B cell (primary cell): Measurements from ENCODE around the gene LENEP. TPM values are rescaled to one million over a fixed set of nuclear protein-coding genes. Genes with fewer than 3 reads are reported as not detected.

ENCODE experiments used
- ATAC-seq: fragments of 200-7000 bp; cut with Tn5 transposase; one replicate; pipeline ENCODE4 v1.10.0; 2021; ENCODE audit warnings: low read depth, mild to moderate bottlenecking, moderate number of reproducible peaks, moderate library complexity
- CTCF ChIA-PET: fragments of 350-600 bp; sonication (Branson Sonifier 250); formaldehyde crosslinking; loops from one replicate; lab custom pipeline; 2021; ENCODE audit warnings: antibody characterized with exemption, inconsistent platforms; lab: Charles Lee
- POLR2A ChIA-PET: fragments of 350-600 bp; sonication (Branson Sonifier 250); formaldehyde crosslinking; loops from one replicate; lab custom pipeline; 2021; ENCODE audit warnings: antibody characterized with exemption; lab: Charles Lee
- DNase-seq: peaks from one replicate; pipeline ENCODE4 v3.0.0; 2013
- H2AFZ ChIP-seq: 2 replicates; pipeline ENCODE4 v1.6.1; 2012; ENCODE audit warnings: mild to moderate bottlenecking, low read depth, low read length; ENCODE audit not compliant: insufficient read depth, poor library complexity, severe bottlenecking
- H3K27ac ChIP-seq, 2 donors: 1 replicate in 1 of 2; 2 replicates in 1 of 2; pipeline ENCODE4 v1.5.1; 2012 to 2013; ENCODE audit warnings: low read length in 2 of 2, mild to moderate bottlenecking in 2 of 2, moderate library complexity in 1 of 2
- H3K27me3 ChIP-seq, 4 experiments: fragments of 200-600 bp in 1 of 4; sonication (generic) in 1 of 4; replicated peaks in 1 of 4; 1 replicate in 2 of 4; 2 replicates in 2 of 4; pipeline versions ENCODE4 v1.6.1 to v1.7.0; 2013 to 2016; ENCODE audit warnings: low read length in 3 of 4, mild to moderate bottlenecking in 2 of 4, mixed read lengths in 1 of 4, moderate library complexity in 1 of 4; ENCODE audit not compliant: insufficient read depth in 4 of 4, control insufficient read depth in 3 of 4; ENCODE audit errors: control extremely low read depth in 1 of 4
- H3K36me3 ChIP-seq, 2 experiments: replicated peaks in 1 of 2; 1 replicate in 1 of 2; 2 replicates in 1 of 2; pipeline versions ENCODE4 v1.6.1 to v1.7.1; 2013; ENCODE audit warnings: low read length in 1 of 2; ENCODE audit not compliant: insufficient read depth in 2 of 2, control insufficient read depth in 1 of 2; ENCODE audit errors: control extremely low read depth in 1 of 2, extremely low read depth in 1 of 2
- H3K4me1 ChIP-seq, 2 donors: fragments of 200-600 bp in 1 of 2; sonication (generic) in 1 of 2; 1 replicate in 1 of 2; 2 replicates in 1 of 2; pipeline versions ENCODE4 v1.5.1 to v1.6.1; 2013 to 2017; ENCODE audit warnings: low read length in 2 of 2; ENCODE audit not compliant: control insufficient read depth in 2 of 2, insufficient read depth in 2 of 2
- H3K4me2 ChIP-seq: replicated peaks from 2 replicates; pipeline ENCODE3; 2012; ENCODE audit warnings: mild to moderate bottlenecking, low read depth, low read length; ENCODE audit not compliant: poor library complexity, severe bottlenecking
- H3K4me3 ChIP-seq, 5 experiments: fragments of 200-600 bp in 1 of 5; sonication (generic) in 1 of 5; 1 replicate in 3 of 5; 2 replicates in 2 of 5; pipeline versions ENCODE4 v1.5.1 to v1.7.0; 2011 to 2016; ENCODE audit warnings: low read length in 4 of 5, mild to moderate bottlenecking in 4 of 5, low read depth in 2 of 5, control low read depth in 1 of 5, moderate library complexity in 1 of 5; ENCODE audit not compliant: insufficient read depth in 1 of 5; ENCODE audit errors: control extremely low read depth in 1 of 5, extremely low read depth in 1 of 5
- H3K79me2 ChIP-seq: fragments of 200-600 bp; sonication (generic); one replicate; pipeline ENCODE4 v1.6.0; 2016; ENCODE audit warnings: low read length; ENCODE audit not compliant: control insufficient read depth, insufficient read depth
- H3K9ac ChIP-seq: fragments of 200-600 bp; sonication (generic); 2 replicates; pipeline ENCODE4 v1.6.1; 2017; ENCODE audit warnings: mild to moderate bottlenecking, low read length, moderate library complexity
- H3K9me3 ChIP-seq, 3 donors: one replicate each; pipeline versions ENCODE4 v1.6.1 to v1.7.1; 2013; ENCODE audit warnings: low read length in 2 of 3; ENCODE audit not compliant: control insufficient read depth in 2 of 3, insufficient read depth in 1 of 3; ENCODE audit errors: control extremely low read depth in 1 of 3
- H4K20me1 ChIP-seq: 2 replicates; pipeline ENCODE4 v1.6.0; 2012; ENCODE audit warnings: mild to moderate bottlenecking, low read length; ENCODE audit not compliant: insufficient read depth, control insufficient read depth, poor library complexity, severe bottlenecking
- H3K27ac Mint-ChIP-seq: one replicate; pipeline ENCODE4 v1.8.0; 2021; ENCODE audit warnings: mixed read lengths
- H3K27me3 Mint-ChIP-seq: one replicate; pipeline ENCODE4 v1.8.0; 2021; ENCODE audit warnings: mixed read lengths
- H3K4me1 Mint-ChIP-seq: one replicate; pipeline ENCODE4 v1.8.0; 2021; ENCODE audit warnings: mixed read lengths
- H3K4me3 Mint-ChIP-seq: one replicate; pipeline ENCODE4 v1.8.0; 2021; ENCODE audit warnings: mixed read lengths
- H3K9me3 Mint-ChIP-seq: one replicate; pipeline ENCODE4 v1.8.0; 2022; ENCODE audit warnings: mixed read lengths; ENCODE audit not compliant: insufficient read depth
- CTCF ChIP-seq: fragments of 200-600 bp; IDR thresholded peaks from one replicate; pipeline ENCODE4 v1.8.0; 2022; ENCODE audit warnings: antibody characterized with exemption, mild to moderate bottlenecking
- EZH2 ChIP-seq: IDR thresholded peaks from 2 replicates; pipeline ENCODE4 v1.6.1; 2012; ENCODE audit warnings: borderline replicate concordance, low read depth, mild to moderate bottlenecking, moderate library complexity, low read length; ENCODE audit not compliant: insufficient read depth, poor library complexity, severe bottlenecking
- WGBS: methylation state at CpG from one replicate; pipeline ENCODE4 v1.1.5; 2013; ENCODE audit warnings: missing lambda C conversion rate; ENCODE audit not compliant: insufficient coverage; 5-methylcytosine and 5-hydroxymethylcytosine counted together
- intact Hi-C: fragments of 100-400 bp; cut with micrococcal nuclease; formaldehyde crosslinking; loops from one replicate; pipeline ENCODE4 v1.10.0; 2022
- polyA plus RNA-seq: library from polyadenylated mRNA; depleted of rRNA; stranded (reverse); fragments of >200 nt; gene quantifications from 2 replicates; pipeline ENCODE4 v1.2.3, GENCODE V29; 2012
- total RNA-seq, 2 donors: library from RNA; stranded (reverse); fragments of 120-200 nt in 1 of 2; gene quantifications; 1 replicate in 1 of 2; 2 replicates in 1 of 2; pipeline versions ENCODE4 v1.2.3 to v1.2.4, GENCODE V29; 2013 to 2022

Gene LENEP
- total and polyA plus RNA-seq, 2 donors (not counting 1 experiment from before 2014, with no cell fraction given), result 2.0 TPM; not detected in 1

- Histone ChIP-seq H3K9me3 (no peaks in the 10 kb centered on the region), H3K4me1 (peaks cover 49 to 57% of the 10 kb centered on the region in 2 donors), H4K20me1 (peaks cover 17% of the 10 kb centered on the region), H3K79me2 (peaks cover 50% of the 10 kb centered on the region), H2AFZ (peak within 1 kb of the TSS; percentile 90), H3K27me3 (no peaks in the 10 kb centered on the region), H3K4me3 (peak within 1 kb of the TSS; percentile 86 to 98 (median 93)), H3K27ac (peak within 1 kb of the TSS; percentile 80 to 81), H3K36me3 (no peaks in the 10 kb centered on the region), H3K4me2 (peak within 1 kb of the TSS; percentile 97), H3K9ac (peak within 1 kb of the TSS; percentile 94)
- peaks cover 58% of the 10 kb centered on the region for H3K4me1 Mint-ChIP-seq
- TF ChIP-seq CTCF (no peak), EZH2 (no peak)
- peak within 1 kb of the TSS; percentile 90 for H3K4me3 Mint-ChIP-seq
- ChIA-PET POLR2A (interaction anchor here (0.7 to 7.4 kb wide), 7 partner anchors 12 to 1012 kb away, joined by 3 to 74 read pairs (median 4); partner anchors contain the start of genes CKS1B, PMVK and RPS27), CTCF (interaction anchor here (1.3 to 18.4 kb wide), 2 partner anchors 11 to 18 kb away, joined by 3 to 295 read pairs; no protein-coding TSS in a partner anchor)
- DNase-seq (peak; percentile 57), ATAC-seq (peak; percentile 5)
- under 1% methylated on average over 27 of the region's 35 CpGs for WGBS
- peak within 1 kb of the TSS; percentile 96 for H3K27ac Mint-ChIP-seq
- H3K9me3 Mint-ChIP-seq, result no peaks in the 10 kb centered on the region
- intact Hi-C loops, result loop anchor here (1.0 to 5.0 kb wide), 6 partner anchors 15 to 675 kb away; partner anchors contain the start of genes ADAR, ATP8B2, FLAD1 and UBE2Q1
- no peaks in the 10 kb centered on the region for H3K27me3 Mint-ChIP-seq
Observed at GRCh38 chr1:155002464-155003226, 9.3 kb downstream of the LENEP start, which contains the start of gene ZBTB7B. ZBTB7B (plus strand) TSS chr1:155002802; CDS start chr1:155014661, 11,859 bp downstream.
